H9 (cell line): ENCODE measurements around the gene SMIM41. TPM values are rescaled to one million over a fixed set of nuclear protein-coding genes. Genes with fewer than 3 reads are reported as not detected.

Experiments
- DNase-seq: peaks from one replicate; pipeline ENCODE4 v3.0.0-alpha.2; 2017
- H2AFZ ChIP-seq: one replicate; pipeline ENCODE4 v1.6.1; 2013; ENCODE audit warnings: mild to moderate bottlenecking, low read length, control low read depth, moderate library complexity
- H2AK5ac ChIP-seq: 2 replicates; pipeline ENCODE4 v1.6.1; 2013; ENCODE audit warnings: low read length, control low read depth, mixed read lengths; ENCODE audit not compliant: insufficient read length
- H2BK120ac ChIP-seq: one replicate; pipeline ENCODE4 v1.6.1; 2013; ENCODE audit warnings: low read depth, mild to moderate bottlenecking, low read length, control low read depth, inconsistent platforms; ENCODE audit not compliant: poor library complexity, severe bottlenecking
- H2BK12ac ChIP-seq: 2 replicates; pipeline ENCODE4 v1.6.1; 2013; ENCODE audit warnings: low read length, control low read depth, mixed read lengths, low read depth; ENCODE audit not compliant: insufficient read length
- H2BK15ac ChIP-seq: 2 replicates; pipeline ENCODE4 v1.6.1; 2013; ENCODE audit warnings: low read depth, low read length, control low read depth
- H2BK20ac ChIP-seq: one replicate; pipeline ENCODE4 v1.6.1; 2013; ENCODE audit warnings: low read depth, mild to moderate bottlenecking, low read length, control low read depth, inconsistent platforms; ENCODE audit not compliant: poor library complexity, severe bottlenecking
- H2BK5ac ChIP-seq: 2 replicates; pipeline ENCODE4 v1.6.1; 2013; ENCODE audit warnings: low read length, control low read depth, mixed read lengths; ENCODE audit not compliant: insufficient read length
- H3K14ac ChIP-seq: 2 replicates; pipeline ENCODE4 v1.6.1; 2013; ENCODE audit warnings: low read length, control low read depth; ENCODE audit not compliant: insufficient read depth
- H3K18ac ChIP-seq: 2 replicates; pipeline ENCODE4 v1.6.1; 2013; ENCODE audit warnings: low read depth, mild to moderate bottlenecking, mixed read lengths, low read length, control low read depth; ENCODE audit not compliant: insufficient read length
- H3K23ac ChIP-seq: 2 replicates; pipeline ENCODE4 v1.6.1; 2013; ENCODE audit warnings: low read length, control low read depth, mixed read lengths, low read depth; ENCODE audit not compliant: insufficient read length
- H3K23me2 ChIP-seq: 2 replicates; pipeline ENCODE4 v1.6.1; 2013; ENCODE audit warnings: low read depth, mild to moderate bottlenecking, mixed read lengths, low read length, control low read depth; ENCODE audit not compliant: insufficient read length, poor library complexity, severe bottlenecking
- H3K27ac ChIP-seq: 2 replicates; pipeline ENCODE4 v1.5.1; 2013; ENCODE audit warnings: low read length, control low read depth, mixed read lengths, low read depth; ENCODE audit not compliant: insufficient read length
- H3K27me3 ChIP-seq: 2 replicates; pipeline ENCODE4 v1.6.1; 2013; ENCODE audit warnings: low read length, control low read depth, inconsistent platforms; ENCODE audit not compliant: insufficient read depth
- H3K4ac ChIP-seq: 2 replicates; pipeline ENCODE4 v1.6.1; 2013; ENCODE audit warnings: low read depth, mild to moderate bottlenecking, control low read depth, inconsistent platforms, low read length, moderate library complexity
- H3K4me1 ChIP-seq: 2 replicates; pipeline ENCODE4 v1.6.1; 2013; ENCODE audit warnings: low read length, control low read depth, inconsistent platforms; ENCODE audit not compliant: insufficient read depth
- H3K4me2 ChIP-seq: 2 replicates; pipeline ENCODE4 v1.6.1; 2013; ENCODE audit warnings: low read length, control low read depth, mixed read lengths; ENCODE audit not compliant: insufficient read length, insufficient read depth
- H3K56ac ChIP-seq: 2 replicates; pipeline ENCODE4 v1.6.1; 2013; ENCODE audit warnings: low read depth, mild to moderate bottlenecking, mixed read lengths, low read length, control low read depth; ENCODE audit not compliant: insufficient read length
- H3K79me1 ChIP-seq: 2 replicates; pipeline ENCODE4 v1.6.1; 2013; ENCODE audit warnings: low read depth, mild to moderate bottlenecking, moderate library complexity, low read length, control low read depth, inconsistent platforms; ENCODE audit not compliant: insufficient read depth, poor library complexity, severe bottlenecking
- H3K79me2 ChIP-seq: 2 replicates; pipeline ENCODE4 v1.6.1; 2013; ENCODE audit warnings: low read length, control low read depth, inconsistent platforms; ENCODE audit not compliant: insufficient read depth
- H3K9ac ChIP-seq: 2 replicates; pipeline ENCODE4 v1.6.1; 2013; ENCODE audit warnings: low read length, control low read depth, mixed read lengths; ENCODE audit not compliant: insufficient read length; ENCODE audit errors: extremely low read depth
- H3K9me3 ChIP-seq: one replicate; pipeline ENCODE4 v1.6.1; 2013; ENCODE audit warnings: low read depth, low read length, inconsistent platforms; ENCODE audit not compliant: control insufficient read depth
- H3T11ph ChIP-seq: one replicate; pipeline ENCODE4 v1.6.1; 2013; ENCODE audit warnings: mild to moderate bottlenecking, low read length, control low read depth, inconsistent platforms
- H4K20me1 ChIP-seq: one replicate; pipeline ENCODE4 v1.6.1; 2013; ENCODE audit not compliant: control insufficient read depth, insufficient read length, insufficient read depth
- H4K5ac ChIP-seq: 2 replicates; pipeline ENCODE4 v1.6.1; 2013; ENCODE audit warnings: low read depth, mild to moderate bottlenecking, mixed read lengths, low read length, control low read depth; ENCODE audit not compliant: insufficient read length
- H4K8ac ChIP-seq: replicated peaks from 2 replicates; pipeline ENCODE4 v1.6.1; 2013; ENCODE audit warnings: low read length, control low read depth, mixed read lengths, low read depth; ENCODE audit not compliant: insufficient read length
- H4K91ac ChIP-seq: 2 replicates; pipeline ENCODE4 v1.6.1; 2013; ENCODE audit warnings: low read depth, mild to moderate bottlenecking, moderate library complexity, mixed read lengths, low read length, control low read depth; ENCODE audit not compliant: insufficient read length
- H3K27ac Mint-ChIP-seq, 3 experiments: 2 replicates in 2 of 3; 3 replicates in 1 of 3; pipeline ENCODE4 v1.8.0; 2020 to 2021; ENCODE audit warnings: mixed read lengths in 3 of 3, mild to moderate bottlenecking in 1 of 3, moderate library complexity in 1 of 3
- H3K27me3 Mint-ChIP-seq: 2 replicates; pipeline ENCODE4 v1.8.0; 2021; ENCODE audit warnings: low read depth, mild to moderate bottlenecking, moderate library complexity, mixed read lengths
- H3K36me3 Mint-ChIP-seq, 3 experiments: 2 replicates in 2 of 3; 3 replicates in 1 of 3; pipeline ENCODE4 v1.8.0; 2020 to 2021; ENCODE audit warnings: low read depth in 3 of 3, mixed read lengths in 3 of 3; ENCODE audit not compliant: insufficient read depth in 1 of 3
- H3K4me1 Mint-ChIP-seq, 2 experiments: 2 replicates each; pipeline ENCODE4 v1.8.0; 2020; ENCODE audit warnings: mixed read lengths in 2 of 2
- H3K4me3 Mint-ChIP-seq, 2 experiments: 2 replicates in 1 of 2; 3 replicates in 1 of 2; pipeline ENCODE4 v1.8.0; 2020 to 2021; ENCODE audit warnings: mild to moderate bottlenecking in 2 of 2, mixed read lengths in 2 of 2, moderate library complexity in 1 of 2
- H3K9me3 Mint-ChIP-seq, 2 experiments: 2 replicates in 1 of 2; 3 replicates in 1 of 2; pipeline ENCODE4 v1.8.0; 2020; ENCODE audit warnings: mild to moderate bottlenecking in 2 of 2, mixed read lengths in 2 of 2, moderate library complexity in 1 of 2
- WGBS: extraction: QIAGEN DNeasy Blood & Tissue Kit; methylation state at CpG from one replicate; pipeline ENCODE4 v1.1.7; 2013; ENCODE audit warnings: missing lambda C conversion rate, low lambda C conversion rate, mixed read lengths; ENCODE audit not compliant: insufficient read length; ENCODE audit errors: extremely low coverage; 5-methylcytosine and 5-hydroxymethylcytosine counted together
- total RNA-seq: library from RNA; stranded (reverse); gene quantifications from 2 replicates; pipeline ENCODE4 v1.2.1, GENCODE V29; 2021
- TF ChIP-seq, protein P1 (sequence below): fragments of 200-600 bp; sonication (generic); conservative IDR thresholded peaks from 3 replicates; pipeline ENCODE4 v1.8.0; 2021; ENCODE audit warnings: antibody characterized with exemption, mild to moderate bottlenecking

Gene SMIM41
- total RNA-seq, 1 experiment from 2014 or later, result not detected

DNA sequence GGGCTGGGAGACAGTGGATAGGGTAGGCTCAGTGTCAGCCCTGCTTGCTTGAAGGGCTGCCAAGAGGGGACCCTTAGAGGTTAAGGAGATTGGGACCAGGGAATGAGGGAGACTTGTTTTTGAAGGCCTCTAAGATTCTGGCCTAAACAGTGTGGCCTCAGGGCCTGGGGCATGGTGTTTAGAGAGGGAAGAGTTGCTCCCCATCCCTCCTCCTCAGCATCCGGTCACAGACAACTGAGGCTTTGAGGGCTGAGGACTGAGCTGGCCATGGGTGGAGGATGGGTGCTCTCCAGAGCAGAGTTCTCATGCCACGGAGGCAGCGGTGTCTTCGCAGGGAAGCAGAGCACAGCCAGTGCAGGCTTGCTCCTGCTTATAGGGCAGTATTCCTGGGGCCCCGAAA is 62.9 kb downstream of the SMIM41 start:
- Histone ChIP-seq H3K18ac (no peak overlapping the region), H4K8ac (no peak overlapping the region), H3K79me2 (no peaks in the 10 kb centered on the region), H4K91ac (no peak overlapping the region), H2AFZ (no peak overlapping the region), H3T11ph (no peak overlapping the region), H3K56ac (no peak overlapping the region), H2BK20ac (no peak overlapping the region), H2BK120ac (no peak overlapping the region), H3K9me3 (no peaks in the 10 kb centered on the region), H3K23me2 (no peaks in the 10 kb centered on the region), H3K23ac (no peak overlapping the region), H2AK5ac (no peak overlapping the region), H4K20me1 (no peaks in the 10 kb centered on the region), H4K5ac (no peak overlapping the region), H3K4me1 (peaks cover 5% of the 10 kb centered on the region; the same call in 1 of the 2 replicates), H3K9ac (no peak overlapping the region), H3K27me3 (no peaks in the 10 kb centered on the region; the same call in 1 of the 2 replicates), H2BK12ac (no peak overlapping the region), H3K4ac (no peak overlapping the region), H3K14ac (no peak overlapping the region), H3K27ac (no peak overlapping the region), H2BK15ac (no peak overlapping the region), H3K4me2 (no peak overlapping the region), H2BK5ac (no peak overlapping the region), H3K79me1 (no peaks in the 10 kb centered on the region)
- no peak overlapping the region; a peak in 2 of 7 replicates for H3K27ac Mint-ChIP-seq
- no CpG with 5 or more reads among the region's 5 CpGs for WGBS
- no peaks in the 10 kb centered on the region for H3K36me3 Mint-ChIP-seq
- no peak overlapping the region for H3K4me3 Mint-ChIP-seq
- H3K27me3 Mint-ChIP-seq, result peaks cover 6% of the 10 kb centered on the region; the same call in 1 of the 2 replicates
- peaks cover 29 to 46% of the 10 kb centered on the region in 2 experiments for H3K4me1 Mint-ChIP-seq
- TF ChIP-seq, protein P1, sequence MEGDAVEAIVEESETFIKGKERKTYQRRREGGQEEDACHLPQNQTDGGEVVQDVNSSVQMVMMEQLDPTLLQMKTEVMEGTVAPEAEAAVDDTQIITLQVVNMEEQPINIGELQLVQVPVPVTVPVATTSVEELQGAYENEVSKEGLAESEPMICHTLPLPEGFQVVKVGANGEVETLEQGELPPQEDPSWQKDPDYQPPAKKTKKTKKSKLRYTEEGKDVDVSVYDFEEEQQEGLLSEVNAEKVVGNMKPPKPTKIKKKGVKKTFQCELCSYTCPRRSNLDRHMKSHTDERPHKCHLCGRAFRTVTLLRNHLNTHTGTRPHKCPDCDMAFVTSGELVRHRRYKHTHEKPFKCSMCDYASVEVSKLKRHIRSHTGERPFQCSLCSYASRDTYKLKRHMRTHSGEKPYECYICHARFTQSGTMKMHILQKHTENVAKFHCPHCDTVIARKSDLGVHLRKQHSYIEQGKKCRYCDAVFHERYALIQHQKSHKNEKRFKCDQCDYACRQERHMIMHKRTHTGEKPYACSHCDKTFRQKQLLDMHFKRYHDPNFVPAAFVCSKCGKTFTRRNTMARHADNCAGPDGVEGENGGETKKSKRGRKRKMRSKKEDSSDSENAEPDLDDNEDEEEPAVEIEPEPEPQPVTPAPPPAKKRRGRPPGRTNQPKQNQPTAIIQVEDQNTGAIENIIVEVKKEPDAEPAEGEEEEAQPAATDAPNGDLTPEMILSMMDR, result no peak
- H3K9me3 Mint-ChIP-seq, result no peaks in the 10 kb centered on the region; a peak in 1 of 5 replicates
- DNase-seq, result no peak
